HCT116 (cell line): ENCODE measurements around the gene QSOX1. TPM values are rescaled to one million over a fixed set of nuclear protein-coding genes. Genes with fewer than 3 reads are reported as not detected.

ENCODE experiments used
- ATAC-seq: fragments of 200-7000 bp; cut with Tn5 transposase; 2 replicates; pipeline ENCODE4 v1.9.1; 2020; ENCODE audit warnings: mild to moderate bottlenecking, moderate library complexity
- BruUV-seq: library from RNA; stranded (reverse); fragments of 400-500 nt; replicated peaks from 2 replicates; lab custom pipeline; 2021; lab: Mats Ljungman, UMichigan
- CTCF ChIA-PET: fragments of 300-600 bp; sonication (Branson Sonifier 250); formaldehyde crosslinking; loops from one replicate; lab custom pipeline; 2021; ENCODE audit warnings: antibody characterized with exemption; lab: Charles Lee
- POLR2A ChIA-PET: fragments of 300-600, 350-600 bp; sonication (Branson Sonifier 250); formaldehyde crosslinking; loops from one replicate; lab custom pipeline; 2021; ENCODE audit warnings: antibody characterized with exemption; lab: Charles Lee
- RAD21 ChIA-PET, 2 experiments: fragments of 300-600 bp; sonication (Branson Sonifier 250); formaldehyde crosslinking; loops; one replicate each; lab custom pipeline; 2023; ENCODE audit warnings: low total read pairs in 2 of 2; ENCODE audit not compliant: uncharacterized antibody in 2 of 2, unreplicated experiment in 2 of 2, low non-redundant PET in 1 of 2; lab: Charles Lee
- DNase-seq: peaks from one replicate; pipeline ENCODE4 v3.0.0-alpha.2; 2010; ENCODE audit warnings: low read depth, low spot score
- H2AFZ ChIP-seq: fragments of 200-600 bp; shearing (Covaris generic), sonication (generic); 2 replicates; pipeline ENCODE4 v1.6.1; 2017; ENCODE audit warnings: low read depth, mixed run types, mixed read lengths, antibody characterized with exemption, low read length; ENCODE audit not compliant: poor library complexity, severe bottlenecking
- H3K27ac ChIP-seq: 2 replicates; pipeline ENCODE4 v1.5.1; 2012; ENCODE audit warnings: low read depth, low read length
- H3K27me3 ChIP-seq: fragments of 200-600 bp; sonication (generic); 2 replicates; pipeline ENCODE4 v1.6.1; 2016; ENCODE audit warnings: mixed run types, low read length, mixed read lengths; ENCODE audit not compliant: insufficient read depth
- H3K36me3 ChIP-seq, 2 experiments: fragments of 200-500 bp in 1 of 2; fragments of 200-600 bp in 1 of 2; sonication (Bioruptor generic) in 1 of 2; sonication (generic) in 1 of 2; 2 replicates each; pipeline versions ENCODE4 v1.5.1 to v1.6.1; 2014 to 2016; ENCODE audit warnings: low read length in 2 of 2, inconsistent platforms in 1 of 2, mixed read lengths in 1 of 2, mixed run types in 1 of 2; ENCODE audit not compliant: insufficient read depth in 2 of 2, control insufficient read depth in 1 of 2
- H3K4me1 ChIP-seq, 2 experiments: fragments of 200-600 bp in 1 of 2; sonication (generic) in 1 of 2; 2 replicates each; pipeline versions ENCODE4 v1.5.1 to v1.6.1; 2012 to 2017; ENCODE audit warnings: low read length in 2 of 2, inconsistent platforms in 1 of 2, mild to moderate bottlenecking in 1 of 2, mixed read lengths in 1 of 2, mixed run types in 1 of 2, moderate library complexity in 1 of 2; ENCODE audit not compliant: insufficient read depth in 2 of 2, control insufficient read depth in 1 of 2
- H3K4me2 ChIP-seq: fragments of 200-600 bp; sonication (generic); 2 replicates; pipeline ENCODE4 v1.6.1; 2017; ENCODE audit warnings: mixed run types, low read length, mixed read lengths
- H3K4me3 ChIP-seq, 2 experiments: fragments of 200-600 bp in 1 of 2; sonication (generic) in 1 of 2; replicated peaks in 1 of 2; 2 replicates each; pipeline ENCODE4 v1.5.1; 2011 to 2016; ENCODE audit warnings: low read length in 2 of 2, control low read depth in 1 of 2, low read depth in 1 of 2, mild to moderate bottlenecking in 1 of 2, mixed read lengths in 1 of 2, mixed run types in 1 of 2
- H3K79me2 ChIP-seq: fragments of 200-600 bp; sonication (generic); 2 replicates; pipeline ENCODE4 v1.6.1; 2017; ENCODE audit warnings: mild to moderate bottlenecking, mixed run types, low read length, moderate library complexity, mixed read lengths; ENCODE audit not compliant: insufficient read depth
- H3K9ac ChIP-seq: fragments of 200-600 bp; sonication (generic); 2 replicates; pipeline ENCODE4 v1.6.1; 2016; ENCODE audit warnings: low read length, mixed read lengths
- H3K9me2 ChIP-seq: fragments of 200-600 bp; sonication (generic), shearing (Covaris generic); 2 replicates; pipeline ENCODE4 v1.6.1; 2017; ENCODE audit warnings: mixed run types, mild to moderate bottlenecking, moderate library complexity; ENCODE audit not compliant: insufficient read depth
- H3K9me3 ChIP-seq, 2 experiments: fragments of 200-500 bp in 1 of 2; fragments of 200-600 bp in 1 of 2; sonication (Bioruptor generic) in 1 of 2; sonication (generic) in 1 of 2; 2 replicates each; pipeline ENCODE4 v1.6.1; 2014 to 2017; ENCODE audit warnings: low read length in 2 of 2, mixed read lengths in 2 of 2, inconsistent platforms in 1 of 2, low read depth in 1 of 2, mild to moderate bottlenecking in 1 of 2, mixed run types in 1 of 2, moderate library complexity in 1 of 2; ENCODE audit not compliant: control insufficient read depth in 1 of 2, insufficient read depth in 1 of 2
- H4K20me1 ChIP-seq: fragments of 200-600 bp; sonication (generic), shearing (Covaris generic); 2 replicates; pipeline ENCODE4 v1.6.1; 2017; ENCODE audit warnings: mixed run types, mild to moderate bottlenecking, moderate library complexity; ENCODE audit not compliant: insufficient read depth
- ATF3 ChIP-seq: IDR thresholded peaks from 2 replicates; pipeline ENCODE4 v1.6.1; 2012
- CBX3 ChIP-seq: IDR thresholded peaks from 2 replicates; pipeline ENCODE4 v1.6.1; 2012; ENCODE audit warnings: low read depth
- CEBPB ChIP-seq: IDR thresholded peaks from 2 replicates; pipeline ENCODE4 v1.6.1; 2012; ENCODE audit warnings: low read depth
- EGR1 ChIP-seq: IDR thresholded peaks from 2 replicates; pipeline ENCODE4 v1.6.1; 2012; ENCODE audit warnings: low read depth
- ELF1 ChIP-seq: IDR thresholded peaks from 2 replicates; pipeline ENCODE4 v1.6.1; 2012; ENCODE audit warnings: low read depth, borderline replicate concordance
- EZH2 ChIP-seq: fragments of 200-600 bp; sonication (generic); IDR thresholded peaks from 2 replicates; pipeline ENCODE4 v1.6.1; 2017; ENCODE audit warnings: antibody characterized with exemption, mixed run types
- EZH2phosphoT487 ChIP-seq: fragments of 200-600 bp; IDR thresholded peaks from 2 replicates; pipeline ENCODE4 v1.6.1; 2018; ENCODE audit warnings: antibody characterized with exemption, borderline replicate concordance
- FOSL1 ChIP-seq: IDR thresholded peaks from 2 replicates; pipeline ENCODE4 v1.6.1; 2012; ENCODE audit warnings: low read depth
- MAX ChIP-seq: IDR thresholded peaks from 2 replicates; pipeline ENCODE4 v1.6.1; 2012
- POLR2A ChIP-seq: IDR thresholded peaks from 2 replicates; pipeline ENCODE4 v1.7.0; 2011; ENCODE audit warnings: borderline replicate concordance; ENCODE audit not compliant: insufficient read depth, insufficient read length; ENCODE audit errors: extremely low read depth
- POLR2AphosphoS5 ChIP-seq: IDR thresholded peaks from 2 replicates; pipeline ENCODE4 v1.6.1; 2011; ENCODE audit warnings: mild to moderate bottlenecking, low read depth, low read length, moderate library complexity
- RAD21 ChIP-seq: IDR thresholded peaks from 2 replicates; pipeline ENCODE4 v1.6.1; 2012; ENCODE audit warnings: low read depth, mild to moderate bottlenecking
- REST ChIP-seq: IDR thresholded peaks from 2 replicates; pipeline ENCODE4 v1.6.1; 2012; ENCODE audit warnings: low read depth
- SIN3A ChIP-seq: IDR thresholded peaks from 2 replicates; pipeline ENCODE4 v1.6.1; 2012; ENCODE audit warnings: low read depth
- SP1 ChIP-seq: IDR thresholded peaks from 2 replicates; pipeline ENCODE4 v1.6.1; 2012; ENCODE audit warnings: low read depth
- SRF ChIP-seq: IDR thresholded peaks from 2 replicates; pipeline ENCODE4 v1.6.1; 2012; ENCODE audit warnings: low read depth
- TCF7L2 ChIP-seq: IDR thresholded peaks from 2 replicates; pipeline ENCODE4 v1.7.0; 2011; ENCODE audit warnings: borderline replicate concordance, inconsistent platforms; ENCODE audit not compliant: insufficient read depth, insufficient read length; ENCODE audit errors: extremely low read depth
- YY1 ChIP-seq: IDR thresholded peaks from 2 replicates; pipeline ENCODE4 v1.6.1; 2011; ENCODE audit warnings: low read length, low read depth, moderate library complexity, mild to moderate bottlenecking; ENCODE audit not compliant: insufficient replicate concordance; ENCODE audit errors: extremely low read depth
- ZBTB33 ChIP-seq: IDR thresholded peaks from 2 replicates; pipeline ENCODE4 v1.6.1; 2011; ENCODE audit warnings: mild to moderate bottlenecking, low read length, moderate library complexity; ENCODE audit not compliant: insufficient replicate concordance; ENCODE audit errors: extremely low read depth
- ZNF274 ChIP-seq: fragments of 200-500 bp; sonication (Bioruptor generic); IDR thresholded peaks from 2 replicates; pipeline ENCODE4 v1.6.1; 2014; ENCODE audit warnings: mild to moderate bottlenecking, low read depth, low read length, inconsistent platforms
- intact Hi-C: fragments of 100-400 bp; cut with micrococcal nuclease; formaldehyde crosslinking; loops from 2 replicates; pipeline ENCODE4 v1.10.0; 2022
- total RNA-seq: library from RNA; stranded (reverse); gene quantifications from one replicate; pipeline ENCODE4 v1.2.1, GENCODE V29; 2021; ENCODE audit not compliant: unreplicated experiment

Gene QSOX1
- total RNA-seq, 1 experiment from 2014 or later, result 89.2 TPM

GRCh38 chr1:180182643-180183311 is 28.1 kb downstream of the QSOX1 start (continued):
- no peak for TF ChIP-seq FOSL1
- TF ChIP-seq MAX, result no peak
- no peak for TF ChIP-seq EZH2phosphoT487
- no peak for TF ChIP-seq RAD21
- TF ChIP-seq EGR1, result no peak
- no peak for TF ChIP-seq CEBPB
- TF ChIP-seq ZNF274, result no peak
- no peak for TF ChIP-seq SP1
- TF ChIP-seq YY1, result no peak
- TF ChIP-seq, all 23 proteins: peak for 0

GRCh38 chr1:180183426-180183825 is 28.8 kb downstream of the QSOX1 start:
- TF ChIP-seq POLR2AphosphoS5 (no peak), CBX3 (no peak), REST (no peak), EGR1 (no peak), ELF1 (no peak), TCF7L2 (no peak), EZH2 (no peak), ZBTB33 (no peak), SIN3A (no peak), ATF3 (no peak), SRF (no peak), RAD21 (no peak), MAX (no peak), ZNF274 (no peak), POLR2A (no peak)
- no peak overlapping the region for H3K27ac ChIP-seq
- DNase-seq (no peak), ATAC-seq (no peak)
- H3K4me1 ChIP-seq, result no peaks in the 10 kb centered on the region
- H2AFZ ChIP-seq, result no peak overlapping the region
- no peaks in the 10 kb centered on the region for H3K9me2 ChIP-seq
- H3K9ac ChIP-seq, result no peak overlapping the region
- H3K79me2 ChIP-seq, result no peaks in the 10 kb centered on the region
- no peak overlapping the region for H3K4me2 ChIP-seq
- no peak overlapping the region for H3K4me3 ChIP-seq
- H3K27me3 ChIP-seq, result no peaks in the 10 kb centered on the region
- intact Hi-C loops, result no loop called here
- no TSS peak for BruUV-seq
- ChIA-PET RAD21 (no interaction called here), POLR2A (no interaction called here), CTCF (interaction anchor here (1.1 kb wide), 1 partner anchor 15 kb away, joined by 3 read pairs; no protein-coding TSS in a partner anchor)
- no peaks in the 10 kb centered on the region for H3K9me3 ChIP-seq
- peaks cover 0 to 2% of the 10 kb centered on the region in 2 experiments; a peak in 2 of 4 replicates for H3K36me3 ChIP-seq
- H4K20me1 ChIP-seq, result no peaks in the 10 kb centered on the region
